ENCODE measurements around the gene SCT. TPM values are rescaled to one million over a fixed set of nuclear protein-coding genes. Genes with fewer than 3 reads are reported as not detected.

Gene SCT
- total RNA-seq, 1 donor from 2014 or later = not detected

DNA sequence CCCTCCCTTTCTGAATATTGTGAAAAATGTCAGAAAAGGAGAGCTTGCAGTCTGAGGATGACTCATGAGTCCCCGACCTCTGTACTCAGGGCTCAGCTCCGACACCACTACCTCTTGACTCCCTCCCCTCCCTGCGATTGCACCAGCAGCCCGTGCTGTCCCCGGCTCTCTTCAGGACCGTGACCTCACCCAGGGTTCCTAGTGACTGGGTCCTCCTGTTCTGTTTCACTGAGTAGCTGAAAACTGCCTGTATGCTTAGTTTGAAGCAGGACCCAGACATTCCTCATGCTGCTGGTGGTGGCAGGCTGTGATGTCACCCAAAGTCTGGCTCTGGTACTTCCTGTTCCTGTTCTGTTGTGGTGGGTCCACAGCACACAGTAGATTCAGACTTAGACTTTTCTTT, 39.0 kb downstream of the SCT start:
- DNase-seq (ENCODE audit: low spot score) = no peak

GRCh38 chr11:587546-587945, 39.4 kb downstream of the SCT start:
- DNase-seq (ENCODE audit: low spot score) = no peak

GRCh38 chr11:586376-587316, 40.3 kb downstream of the SCT start:
- DNase-seq (ENCODE audit: low spot score) = no peak

- no peak for DNase-seq (ENCODE audit: low spot score)
These were observed 42.7 kb downstream of the SCT start for GRCh38 chr11:584287-584686.

DNA sequence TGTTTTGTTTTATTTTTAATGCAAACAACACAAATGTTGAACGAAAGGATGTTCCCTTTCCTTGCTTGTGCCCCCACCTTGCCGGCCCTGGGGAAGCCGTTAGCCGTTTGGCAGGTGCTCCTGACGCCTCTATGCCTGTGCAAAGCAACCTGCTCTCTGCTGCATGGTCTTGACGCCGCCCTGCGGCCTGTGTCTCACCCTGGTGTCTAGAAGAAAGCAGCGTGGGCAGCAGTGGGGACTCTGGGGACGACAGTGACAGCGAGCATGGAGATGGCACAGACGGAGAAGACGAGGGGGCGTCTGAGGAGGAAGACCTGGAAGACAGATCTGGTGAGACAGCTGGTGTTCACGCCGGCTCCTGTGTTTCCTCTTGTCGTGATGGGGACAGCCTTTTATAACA, 45.2 kb downstream of the SCT start:
- DNase-seq (ENCODE audit: low spot score) = no peak

DNA sequence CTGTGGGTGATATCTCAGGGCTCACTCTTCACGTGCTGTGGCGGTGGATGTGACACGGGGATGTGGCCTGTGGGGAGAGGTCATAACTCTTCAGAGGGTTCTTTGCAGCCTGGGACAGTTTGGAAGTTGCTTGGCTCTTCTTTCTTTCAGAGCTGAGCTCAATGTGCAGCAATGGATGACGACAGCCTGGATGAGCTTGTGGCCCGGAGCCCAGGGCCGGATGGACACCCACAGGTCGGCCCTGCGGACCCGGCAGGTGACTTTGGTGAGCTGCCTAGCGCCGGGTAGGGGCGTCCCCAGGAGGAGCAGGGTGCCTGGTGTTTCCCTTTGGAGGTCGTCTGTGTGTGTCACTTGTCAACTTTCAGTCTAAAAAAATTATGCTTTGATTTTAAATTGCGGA, 45.6 kb downstream of the SCT start:
- no peak for DNase-seq (ENCODE audit: low spot score)

DNA sequence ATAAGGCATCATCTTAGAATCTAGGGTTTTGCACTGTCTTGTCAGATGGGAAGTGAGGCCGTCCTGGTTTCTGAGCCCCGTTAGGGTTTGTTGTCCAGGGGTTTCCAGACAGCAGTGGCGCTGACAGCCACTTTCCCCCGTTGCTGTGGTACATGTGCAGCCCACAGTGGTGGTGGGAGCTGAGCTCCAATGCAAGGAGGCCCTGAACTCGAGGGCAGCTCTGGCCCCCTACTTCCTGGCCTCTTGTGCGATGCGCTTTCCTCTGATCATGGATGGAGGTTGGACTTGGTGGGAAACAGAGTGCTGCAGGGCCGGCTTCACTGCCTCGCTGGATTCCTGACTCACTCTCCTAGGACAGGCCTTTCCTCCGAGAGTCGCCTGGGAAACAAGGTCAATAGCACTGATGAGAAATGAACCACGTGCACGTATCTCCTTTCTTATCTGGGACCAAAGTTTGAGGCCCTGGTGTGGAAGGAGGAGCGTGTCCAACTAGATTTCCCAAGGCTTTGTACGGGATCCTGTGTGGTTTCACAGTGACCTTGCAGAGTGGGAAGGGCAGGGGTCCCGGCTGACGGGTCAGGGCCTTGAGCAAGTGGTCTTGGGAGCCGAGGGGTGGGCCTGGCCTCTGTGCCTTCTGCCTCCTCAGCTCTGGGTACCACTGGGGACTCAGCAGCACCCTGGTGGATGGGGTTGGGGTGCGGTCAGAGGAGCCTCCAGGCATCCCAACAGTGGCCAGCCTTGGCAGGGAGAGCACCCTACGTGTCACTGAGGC, 47.0 kb downstream of the SCT start:
- no peak for DNase-seq (ENCODE audit: low spot score)

- no peak for DNase-seq (ENCODE audit: low spot score)
These were observed 48.5 kb downstream of the SCT start for GRCh38 chr11:578276-579035.

DNA sequence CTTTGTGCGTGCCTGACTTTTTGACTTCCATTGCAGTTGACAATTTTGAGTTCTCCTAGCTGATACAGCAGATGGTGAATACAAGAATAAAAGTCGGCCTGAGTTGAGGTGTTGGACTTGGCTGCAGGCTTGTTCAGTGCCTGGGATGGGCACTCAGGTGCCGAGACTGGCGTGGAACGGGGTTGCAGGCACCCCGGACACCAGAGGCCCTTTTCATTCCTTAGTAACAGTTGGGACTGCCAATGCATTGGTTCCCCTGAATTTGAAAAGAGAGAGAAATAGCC, 49.4 kb downstream of the SCT start:
- no peak for DNase-seq (ENCODE audit: low spot score)

GRCh38 chr11:576811-577610, 50.0 kb downstream of the SCT start:
- DNase-seq (ENCODE audit: low spot score) = no peak

Other genes starting within 250 kb of the SCT start
- 36.6 TPM for gene PKP3, start 233.0 kb downstream of the SCT start, total RNA-seq (ENCODE audit: insufficient read depth, low replicate concordance)
- gene SIGIRR, start 212.2 kb downstream of the SCT start, total RNA-seq (ENCODE audit: insufficient read depth, low replicate concordance) = 10.8 TPM
- gene ANO9, start 185.2 kb downstream of the SCT start, total RNA-seq (ENCODE audit: insufficient read depth, low replicate concordance) = 5.1 TPM
- gene PTDSS2, start 176.9 kb downstream of the SCT start, total RNA-seq (ENCODE audit: insufficient read depth, low replicate concordance) = 73.4 TPM
- 132 TPM for gene RNH1, start 119.9 kb downstream of the SCT start, total RNA-seq (ENCODE audit: insufficient read depth, low replicate concordance)
- 46.5 TPM for gene HRAS, start 91.6 kb downstream of the SCT start, total RNA-seq (ENCODE audit: insufficient read depth, low replicate concordance)
- gene LRRC56, start 89.7 kb downstream of the SCT start, total RNA-seq (ENCODE audit: insufficient read depth, low replicate concordance) = not detected
- 0.48 TPM for gene LMNTD2, start 66.4 kb downstream of the SCT start, total RNA-seq (ENCODE audit: insufficient read depth, low replicate concordance)
- 1.7 TPM for gene RASSF7, start 66.2 kb downstream of the SCT start, total RNA-seq (ENCODE audit: insufficient read depth, low replicate concordance)
- 31.5 TPM for gene PHRF1, start 50.7 kb downstream of the SCT start, total RNA-seq (ENCODE audit: insufficient read depth, low replicate concordance)
- 16.6 TPM for gene IRF7, start 11.2 kb downstream of the SCT start, total RNA-seq (ENCODE audit: insufficient read depth, low replicate concordance)
- gene CDHR5, start 2.2 kb downstream of the SCT start, total RNA-seq (ENCODE audit: insufficient read depth, low replicate concordance) = not detected
- not detected for gene DRD4, start 10.1 kb upstream of the SCT start, total RNA-seq (ENCODE audit: insufficient read depth, low replicate concordance)
- 54.9 TPM for gene DEAF1, start 68.0 kb upstream of the SCT start, total RNA-seq (ENCODE audit: insufficient read depth, low replicate concordance)
- gene TMEM80, start 68.6 kb upstream of the SCT start, total RNA-seq (ENCODE audit: insufficient read depth, low replicate concordance) = 7.7 TPM
- gene EPS8L2, start 79.0 kb upstream of the SCT start, total RNA-seq (ENCODE audit: insufficient read depth, low replicate concordance) = 28.6 TPM
- 76.1 TPM for gene TALDO1, start 120.3 kb upstream of the SCT start, total RNA-seq (ENCODE audit: insufficient read depth, low replicate concordance)
- gene GATD1, start 150.3 kb upstream of the SCT start, total RNA-seq (ENCODE audit: insufficient read depth, low replicate concordance) = 26.2 TPM
- 1.4 TPM for gene CEND1, start 162.9 kb upstream of the SCT start, total RNA-seq (ENCODE audit: insufficient read depth, low replicate concordance)
- 2.2 TPM for gene SLC25A22, start 171.1 kb upstream of the SCT start, total RNA-seq (ENCODE audit: insufficient read depth, low replicate concordance)
- gene PIDD1, start 178.1 kb upstream of the SCT start, total RNA-seq (ENCODE audit: insufficient read depth, low replicate concordance) = 19.3 TPM
- gene RPLP2, start 182.8 kb upstream of the SCT start, total RNA-seq (ENCODE audit: insufficient read depth, low replicate concordance) = 439 TPM
- gene PNPLA2, start 191.7 kb upstream of the SCT start, total RNA-seq (ENCODE audit: insufficient read depth, low replicate concordance) = 6.7 TPM
- 3.1 TPM for gene CRACR2B, start 200.7 kb upstream of the SCT start, total RNA-seq (ENCODE audit: insufficient read depth, low replicate concordance)
- gene CD151, start 205.8 kb upstream of the SCT start, total RNA-seq (ENCODE audit: insufficient read depth, low replicate concordance) = 159 TPM
- gene POLR2L, start 215.3 kb upstream of the SCT start, total RNA-seq (ENCODE audit: insufficient read depth, low replicate concordance) = 14.0 TPM
- 43.8 TPM for gene TSPAN4, start 215.7 kb upstream of the SCT start, total RNA-seq (ENCODE audit: insufficient read depth, low replicate concordance)

Data from umbilical cord (tissue), 2 donors.